Fibroblast of skin of left biceps (primary cell): ENCODE results near the gene HSD17B1.
A peak's percentile ranks its signal among the peaks of the same experiment; 100 is the strongest.
"Not testable (repeated sequence)": the region's sequence is repeated elsewhere in the genome, so short reads cannot be mapped to it uniquely, and the experiment has no call there.

ENCODE experiments used
- DNase-seq, 2 experiments: peaks; one replicate each; pipeline ENCODE4 v3.0.0-alpha.2; 2013; ENCODE audit warnings: low read depth in 2 of 2

HSD17B1 gene, protein sequence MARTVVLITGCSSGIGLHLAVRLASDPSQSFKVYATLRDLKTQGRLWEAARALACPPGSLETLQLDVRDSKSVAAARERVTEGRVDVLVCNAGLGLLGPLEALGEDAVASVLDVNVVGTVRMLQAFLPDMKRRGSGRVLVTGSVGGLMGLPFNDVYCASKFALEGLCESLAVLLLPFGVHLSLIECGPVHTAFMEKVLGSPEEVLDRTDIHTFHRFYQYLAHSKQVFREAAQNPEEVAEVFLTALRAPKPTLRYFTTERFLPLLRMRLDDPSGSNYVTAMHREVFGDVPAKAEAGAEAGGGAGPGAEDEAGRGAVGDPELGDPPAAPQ

DNA sequence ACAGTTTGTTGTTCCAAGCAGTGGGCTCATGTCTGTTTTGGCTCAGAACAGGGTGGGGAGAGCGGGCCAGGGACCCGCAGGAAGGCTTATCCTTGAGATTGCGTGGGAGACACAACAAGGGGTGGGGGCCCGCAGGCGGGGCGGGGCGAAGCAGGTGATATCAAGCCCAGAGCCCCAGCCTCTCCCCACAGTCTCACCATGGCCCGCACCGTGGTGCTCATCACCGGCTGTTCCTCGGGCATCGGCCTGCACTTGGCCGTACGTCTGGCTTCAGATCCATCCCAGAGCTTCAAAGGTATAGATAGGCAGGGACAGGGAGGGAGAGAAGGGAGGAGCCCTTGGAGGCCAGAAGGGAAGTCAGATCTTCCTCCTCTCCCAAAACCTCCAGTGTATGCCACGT, at the start of gene HSD17B1:
TSS of gene HSD17B1 (plus strand) at position 188 of the 400 bp plus-strand sequence. CDS start at position 199, 11 bp downstream.
- not testable (repeated sequence) for DNase-seq

DNA sequence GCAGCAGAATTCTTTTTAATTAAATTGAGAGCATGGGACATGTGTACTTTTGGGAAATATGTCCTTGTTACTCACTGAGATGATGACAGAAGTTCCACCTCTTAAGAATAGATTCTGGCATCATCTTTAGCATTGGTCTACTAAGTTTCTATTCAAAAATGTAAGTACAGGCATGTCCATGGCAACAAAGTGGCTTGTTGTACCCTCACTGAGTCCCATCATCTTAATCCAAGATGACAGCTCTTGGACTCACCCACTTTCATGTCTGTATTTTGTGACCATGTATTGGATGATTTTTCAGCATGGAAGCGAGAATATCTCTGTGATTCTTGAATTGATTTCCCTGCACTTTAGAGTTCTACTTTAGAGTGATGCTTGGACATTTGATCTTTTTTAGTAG, 49.8 kb upstream of the HSD17B1 start:
- DNase-seq = no peak

DNA sequence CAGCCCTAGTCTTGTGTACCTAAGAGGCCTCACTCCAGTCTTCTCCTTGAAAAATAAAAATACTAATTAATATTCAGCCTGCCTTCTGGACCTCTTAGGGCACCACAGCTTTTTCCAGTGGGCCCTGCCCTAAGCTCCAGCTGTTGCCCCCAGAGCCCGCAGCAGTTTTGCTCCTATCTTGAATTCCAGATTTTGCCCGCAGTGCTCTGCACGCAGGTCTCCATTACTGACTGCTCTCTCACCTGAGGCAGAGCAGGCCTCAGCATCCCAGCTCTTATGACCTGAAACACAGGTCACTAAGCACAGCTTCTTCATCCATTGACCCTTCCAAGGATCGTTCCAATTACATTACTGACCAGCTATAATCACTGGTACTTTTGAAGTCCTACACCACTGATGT, 45.1 kb upstream of the HSD17B1 start:
- no peak for DNase-seq

DNA sequence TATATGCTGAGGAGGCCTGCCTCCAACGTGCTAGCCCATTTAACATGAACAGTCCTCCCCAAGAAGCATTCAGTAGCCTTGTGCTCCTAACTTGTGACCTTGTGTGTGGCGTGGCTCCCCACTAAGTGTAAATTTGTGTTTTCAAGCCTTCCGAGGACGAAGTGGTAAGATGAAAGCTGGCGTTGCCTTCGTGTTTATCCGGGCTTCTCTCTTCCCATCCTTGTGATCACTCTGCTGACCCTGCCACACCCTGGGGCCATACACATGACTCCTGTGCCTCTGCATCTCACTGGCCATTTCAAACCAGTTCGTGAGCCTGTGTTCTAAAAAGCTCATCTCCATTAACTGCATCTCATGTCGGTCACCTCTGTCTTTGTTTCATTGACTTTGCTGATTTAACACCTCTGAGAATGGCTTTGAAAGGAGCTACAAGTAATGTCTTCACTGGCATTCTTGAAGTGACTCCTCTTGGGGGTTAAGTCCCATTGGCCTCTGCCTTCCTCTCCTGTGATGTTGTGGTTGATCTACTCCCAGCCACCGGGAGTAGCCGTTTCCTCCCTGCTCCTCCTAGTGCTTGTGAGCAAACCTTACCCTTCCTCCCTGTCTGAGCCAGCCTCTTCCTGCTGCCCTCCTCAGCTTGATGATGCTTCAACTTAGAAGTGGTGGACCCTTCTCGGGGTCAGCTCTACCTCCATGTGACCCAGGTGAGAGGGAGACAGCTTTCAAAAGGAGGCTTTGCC, 44.1 kb upstream of the HSD17B1 start:
- no peak for DNase-seq

DNA sequence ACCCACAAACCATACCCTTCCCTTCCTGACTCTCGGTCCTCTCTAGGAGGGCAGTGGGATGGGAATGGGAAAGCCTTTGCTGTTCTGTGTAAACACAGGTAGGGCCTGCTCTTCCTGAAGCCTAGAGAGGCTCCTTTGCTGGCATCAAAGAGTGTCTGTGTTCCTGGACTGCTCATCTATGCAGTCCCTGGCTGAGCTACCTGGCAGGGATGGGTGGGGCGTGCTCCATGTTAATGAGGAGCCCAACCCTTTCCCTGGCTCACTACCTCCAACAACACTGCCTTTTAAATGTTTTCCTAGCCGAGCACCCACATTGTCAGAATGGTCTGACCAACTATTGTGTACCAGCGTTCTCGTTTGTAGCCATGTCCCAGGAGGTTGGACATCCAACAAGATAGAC, 43.3 kb upstream of the HSD17B1 start:
- no peak for DNase-seq

DNA sequence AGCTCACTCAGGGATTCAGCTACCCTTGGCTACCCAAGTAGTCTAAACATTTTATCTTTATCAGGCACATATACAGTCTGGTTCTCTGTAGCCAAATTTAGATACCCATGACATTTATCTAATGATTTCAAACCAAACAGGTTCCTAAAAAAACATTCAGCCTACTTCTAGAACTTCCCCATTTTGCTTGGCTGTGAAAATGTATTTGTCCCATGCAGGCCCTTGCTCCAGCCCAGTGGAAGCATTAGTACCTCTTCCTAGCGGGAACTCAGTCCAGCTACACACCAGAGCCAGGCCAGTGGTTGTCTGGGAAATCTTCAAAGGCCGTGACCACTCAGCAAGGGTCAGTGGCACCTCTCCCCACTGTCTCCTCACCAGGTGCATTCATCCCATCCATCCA, 42.9 kb upstream of the HSD17B1 start:
- no peak for DNase-seq

DNA sequence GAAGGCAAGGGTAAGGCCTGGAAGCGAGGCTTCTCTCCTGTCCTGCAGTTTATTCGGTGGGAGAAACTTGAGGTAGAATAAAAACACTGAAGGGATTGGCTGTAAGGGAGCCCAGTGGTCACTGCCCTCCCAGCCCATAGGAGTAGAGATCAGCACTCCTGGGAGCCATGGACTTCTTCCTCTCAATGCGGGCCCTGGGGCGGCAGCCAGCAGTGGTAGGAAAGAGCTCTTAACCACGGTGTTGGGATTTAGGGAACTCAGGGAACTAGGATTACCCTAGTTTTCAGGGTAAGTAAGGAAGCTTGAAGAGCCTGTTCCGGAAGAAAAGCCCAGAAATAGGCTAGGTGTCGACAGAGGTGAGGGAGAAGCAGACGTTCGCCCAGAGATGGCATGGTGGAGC, 40.5 kb upstream of the HSD17B1 start:
- no peak for DNase-seq

DNA sequence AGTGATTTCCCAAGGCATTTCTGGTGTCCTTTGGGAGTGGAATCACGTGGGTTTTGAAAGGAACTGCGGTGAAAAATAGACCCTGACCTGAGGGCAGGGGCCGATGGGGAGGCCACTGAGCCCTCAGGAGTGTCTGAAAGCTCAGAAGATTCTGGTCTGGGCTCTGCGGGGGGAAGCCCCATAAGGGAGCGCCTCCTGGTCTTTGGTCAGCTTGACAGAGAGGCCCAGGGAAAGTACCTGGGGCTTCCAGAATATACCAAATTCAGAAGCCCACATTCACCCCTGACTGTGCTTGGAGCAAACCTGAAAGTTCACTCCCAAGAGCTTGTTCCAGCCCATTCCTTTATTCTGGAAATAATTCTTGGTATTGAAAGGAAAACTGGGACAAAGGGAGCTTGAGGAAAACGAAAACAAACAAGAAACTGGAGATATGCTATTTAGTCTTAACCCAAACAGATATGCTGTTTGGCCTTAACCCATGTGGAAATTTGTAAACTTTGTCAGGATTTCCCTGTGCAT, 39.9 kb upstream of the HSD17B1 start:
- DNase-seq = no peak

DNA sequence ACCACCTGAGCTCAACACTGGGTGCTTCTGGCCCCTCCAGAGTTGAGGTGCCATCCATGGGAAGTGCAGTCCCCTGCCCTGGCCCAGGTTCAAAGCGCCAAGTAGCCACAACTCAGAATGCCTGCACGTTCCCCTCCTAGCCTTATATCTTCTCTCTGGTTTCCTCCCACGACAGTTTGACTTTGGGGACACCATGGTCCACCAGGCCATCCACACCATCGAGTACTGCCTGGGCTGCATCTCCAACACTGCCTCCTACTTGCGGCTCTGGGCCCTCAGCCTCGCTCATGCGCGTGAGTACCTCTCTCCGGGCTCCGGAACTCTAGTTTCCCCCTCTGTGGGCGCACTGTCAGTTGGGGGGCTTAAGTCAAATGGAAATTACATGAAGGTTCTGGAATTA, 39.0 kb upstream of the HSD17B1 start:
- no peak for DNase-seq

DNA sequence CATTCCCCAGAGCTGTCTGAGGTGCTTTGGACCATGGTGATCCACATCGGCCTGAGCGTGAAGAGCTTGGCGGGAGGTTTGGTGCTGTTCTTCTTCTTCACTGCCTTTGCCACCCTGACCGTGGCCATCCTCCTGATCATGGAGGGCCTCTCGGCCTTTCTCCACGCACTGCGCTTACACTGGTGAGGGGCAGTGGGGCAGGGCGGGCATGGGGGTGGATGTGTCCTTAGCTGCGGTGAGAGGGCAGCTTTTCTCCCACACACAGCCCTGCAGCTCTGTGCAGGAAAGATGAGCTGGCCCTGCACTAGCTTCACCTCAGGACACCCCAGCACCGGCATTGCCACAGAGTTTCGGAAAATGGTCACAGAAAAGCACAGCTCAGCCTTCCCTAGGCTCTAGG, 38.4 kb upstream of the HSD17B1 start:
- DNase-seq = no peak

DNA sequence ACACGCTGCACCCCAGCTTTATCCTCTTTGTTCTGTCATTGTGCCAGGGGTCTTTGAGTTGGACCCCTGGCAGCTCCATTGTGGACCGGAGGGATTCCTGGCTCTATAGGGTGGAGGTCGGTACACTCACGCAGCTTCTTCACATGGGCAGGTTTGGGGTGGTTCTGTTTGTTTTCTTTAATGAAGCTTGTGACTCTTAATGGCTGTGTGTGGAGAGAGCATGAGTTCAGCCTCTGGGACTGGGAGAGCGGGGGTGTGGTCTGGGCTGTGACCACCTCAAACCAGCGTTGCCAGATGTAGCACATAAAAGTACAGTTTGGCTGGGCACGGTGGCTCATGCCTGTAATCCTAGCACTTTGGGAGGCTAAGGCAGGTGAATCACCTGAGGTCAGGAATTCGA, 37.9 kb upstream of the HSD17B1 start:
- DNase-seq = no peak

DNA sequence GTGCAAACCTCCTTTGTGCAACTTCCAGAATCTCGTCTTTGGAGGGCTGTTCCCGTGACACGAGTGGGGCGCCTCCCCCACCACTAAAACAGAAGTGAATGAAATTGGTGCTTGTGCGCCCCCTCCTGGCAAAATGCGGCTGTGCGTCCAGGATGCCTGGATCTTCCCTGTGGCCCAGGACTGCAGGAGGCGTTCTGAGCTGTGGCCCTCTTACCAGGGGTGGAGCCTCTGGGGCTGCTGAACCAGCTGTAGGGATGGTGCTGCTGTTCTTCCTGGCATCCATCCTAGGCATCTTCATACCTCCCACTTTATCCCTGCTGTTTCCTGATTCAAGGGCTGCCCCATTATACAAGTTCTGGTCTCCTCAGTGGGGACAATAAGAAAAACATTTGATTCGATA, 35.2 kb upstream of the HSD17B1 start:
- peak; percentile 78 to 83 for DNase-seq

DNA sequence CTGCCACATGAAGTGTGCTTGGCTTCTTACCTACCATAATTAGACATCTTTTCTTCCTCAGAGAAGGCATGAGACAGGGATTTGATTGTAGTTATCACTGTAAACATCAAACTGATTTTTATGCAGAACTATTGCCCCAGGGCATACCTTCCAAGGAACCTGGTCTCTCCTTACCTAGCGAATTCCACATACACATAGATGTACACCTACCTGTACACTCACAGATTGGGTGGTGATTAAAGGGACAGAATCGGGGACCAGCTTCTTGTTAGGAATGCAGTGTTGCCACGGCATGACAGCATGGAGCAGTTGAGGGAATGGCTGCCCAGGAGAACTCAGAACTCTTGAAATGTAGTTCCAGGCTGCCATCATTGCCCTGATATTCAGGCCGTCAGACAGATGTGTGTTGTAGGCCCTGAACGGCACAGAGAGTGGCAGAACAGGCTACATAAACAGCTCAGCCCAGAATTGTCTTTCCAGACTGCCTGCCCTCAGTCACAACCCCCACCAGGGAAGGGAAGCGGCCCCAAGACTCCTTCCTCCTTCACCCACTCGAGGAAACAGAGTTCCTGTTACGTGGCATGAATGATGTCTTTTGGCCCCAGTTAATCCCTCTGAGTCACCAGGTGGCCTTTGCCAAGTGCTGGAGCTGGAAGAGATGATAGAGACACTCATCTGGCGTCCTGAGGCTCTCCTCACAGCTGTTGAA, 34.5 kb upstream of the HSD17B1 start:
- DNase-seq = peak; percentile 96

DNA sequence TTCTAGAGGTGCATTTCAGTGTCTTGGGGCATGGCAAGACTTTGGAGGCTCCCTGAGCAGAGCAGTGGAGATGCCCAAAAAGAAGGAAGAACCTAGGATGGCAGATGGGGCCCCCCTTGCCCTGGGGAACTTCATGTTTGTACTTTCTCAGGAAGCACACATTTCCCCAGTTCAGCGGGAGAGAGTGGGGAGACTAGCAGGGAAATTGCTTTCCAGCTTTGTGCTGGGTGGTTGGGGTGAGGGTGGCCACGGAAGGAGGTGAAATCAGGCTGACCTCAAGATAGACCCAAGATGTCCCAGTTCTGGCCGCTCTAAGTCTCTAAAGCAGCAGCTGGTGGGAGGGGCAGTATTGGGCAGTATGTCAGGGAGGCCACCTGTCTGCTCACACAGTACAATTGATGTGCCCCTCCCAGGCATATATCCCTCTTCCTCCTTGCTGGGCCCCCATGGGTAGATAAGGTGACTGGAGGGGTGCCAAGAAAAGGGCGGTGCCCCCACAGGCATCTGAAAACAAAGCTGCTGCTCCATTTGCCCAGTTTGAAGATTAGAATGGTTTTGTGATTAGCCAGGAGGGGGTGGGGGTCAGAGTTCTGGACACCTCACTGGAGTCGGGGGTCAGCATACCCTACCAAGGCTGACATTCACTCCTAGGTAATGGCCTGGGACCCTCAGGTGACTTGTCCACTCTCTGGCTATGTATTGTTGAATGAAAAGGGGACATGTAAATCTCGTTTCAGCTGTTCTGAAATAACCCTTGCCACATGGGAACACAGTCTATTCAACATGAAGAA, 33.8 kb upstream of the HSD17B1 start:
- DNase-seq = no peak

DNA sequence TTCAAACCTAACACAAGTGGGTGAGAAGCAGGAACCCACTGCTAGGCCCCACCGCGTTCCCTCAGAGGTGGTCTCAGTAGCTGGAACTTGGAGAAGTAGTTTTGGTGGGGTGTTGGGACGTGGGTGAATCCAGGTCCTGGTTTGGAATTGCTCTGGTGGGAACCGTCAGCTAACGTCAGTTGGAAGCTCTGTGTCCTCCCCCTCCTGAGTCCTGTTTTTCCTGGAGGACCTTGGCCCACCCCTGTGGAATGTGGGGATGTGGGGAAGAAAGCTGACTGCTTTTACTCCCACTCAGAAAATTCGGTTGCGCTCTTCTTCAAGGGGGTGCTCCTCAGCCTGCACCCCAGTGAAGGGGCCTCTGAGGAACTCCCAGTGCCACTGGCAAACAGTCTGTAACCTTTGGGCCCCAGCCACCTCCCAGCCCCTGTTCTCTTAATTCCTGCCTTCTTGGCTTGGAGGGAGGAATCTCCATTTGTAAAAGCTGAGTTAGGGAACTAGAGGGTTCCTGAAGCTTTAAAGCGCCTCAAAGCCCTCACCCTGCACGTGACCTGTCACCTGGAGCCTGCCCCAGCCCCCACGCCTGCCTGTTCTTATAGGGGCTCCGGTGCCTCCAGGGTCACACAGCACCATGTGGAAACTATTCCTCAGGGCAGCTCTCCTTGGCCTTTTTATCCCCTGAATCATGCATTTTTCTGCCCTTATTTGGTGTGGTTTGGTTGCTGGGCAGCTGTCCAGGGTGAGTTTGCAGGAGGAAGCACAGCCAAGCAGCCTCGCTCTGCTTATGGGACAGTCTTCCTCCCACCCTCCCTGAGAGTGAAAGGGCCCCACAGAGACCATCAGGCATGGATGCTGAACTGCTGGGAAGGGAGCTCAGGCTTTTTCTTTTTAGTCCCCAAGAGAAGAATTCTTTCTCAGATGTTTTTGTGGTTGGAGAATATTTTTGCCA, 32.9 kb upstream of the HSD17B1 start:
- peak; percentile 100 for DNase-seq

DNA sequence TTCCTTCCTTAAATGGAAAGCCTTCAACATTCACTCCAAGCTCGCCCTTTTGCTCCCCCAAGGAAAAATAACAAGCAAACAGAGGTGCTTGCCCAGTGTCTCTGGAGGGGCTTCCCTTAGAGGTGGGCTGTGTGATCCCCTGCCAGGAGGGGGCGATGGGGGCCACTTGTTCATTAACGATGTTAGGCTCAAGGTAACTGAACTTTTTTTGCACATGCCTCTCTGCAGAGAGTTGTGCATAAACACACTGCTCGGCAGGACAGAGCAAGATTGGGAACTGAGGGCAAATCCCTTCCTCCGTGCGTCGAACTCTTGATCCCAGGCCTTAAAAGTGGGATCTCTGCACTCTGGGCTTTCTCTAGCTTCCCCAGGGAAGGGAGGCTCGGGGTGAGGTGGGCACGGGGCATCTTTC, 32.2 kb upstream of the HSD17B1 start:
- DNase-seq = no peak

DNA sequence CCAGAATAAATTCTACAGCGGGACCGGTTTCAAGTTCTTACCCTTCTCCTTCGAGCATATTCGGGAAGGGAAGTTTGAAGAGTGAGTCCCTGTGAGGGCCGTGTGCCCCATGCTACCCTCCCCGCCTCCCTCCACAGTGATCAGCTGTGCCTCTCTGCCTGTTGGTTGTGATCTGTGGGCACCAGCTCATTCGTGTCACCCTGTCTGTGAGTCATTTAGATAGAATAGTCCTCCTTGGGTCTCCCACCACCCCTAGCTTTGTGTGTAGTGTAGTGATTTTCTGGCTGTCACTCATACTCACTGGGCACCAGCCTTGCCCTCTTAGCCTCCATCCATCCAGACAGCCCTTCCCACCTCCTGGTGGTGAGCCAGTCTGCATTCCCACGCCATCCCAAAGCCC, 31.7 kb upstream of the HSD17B1 start:
- no peak for DNase-seq

DNA sequence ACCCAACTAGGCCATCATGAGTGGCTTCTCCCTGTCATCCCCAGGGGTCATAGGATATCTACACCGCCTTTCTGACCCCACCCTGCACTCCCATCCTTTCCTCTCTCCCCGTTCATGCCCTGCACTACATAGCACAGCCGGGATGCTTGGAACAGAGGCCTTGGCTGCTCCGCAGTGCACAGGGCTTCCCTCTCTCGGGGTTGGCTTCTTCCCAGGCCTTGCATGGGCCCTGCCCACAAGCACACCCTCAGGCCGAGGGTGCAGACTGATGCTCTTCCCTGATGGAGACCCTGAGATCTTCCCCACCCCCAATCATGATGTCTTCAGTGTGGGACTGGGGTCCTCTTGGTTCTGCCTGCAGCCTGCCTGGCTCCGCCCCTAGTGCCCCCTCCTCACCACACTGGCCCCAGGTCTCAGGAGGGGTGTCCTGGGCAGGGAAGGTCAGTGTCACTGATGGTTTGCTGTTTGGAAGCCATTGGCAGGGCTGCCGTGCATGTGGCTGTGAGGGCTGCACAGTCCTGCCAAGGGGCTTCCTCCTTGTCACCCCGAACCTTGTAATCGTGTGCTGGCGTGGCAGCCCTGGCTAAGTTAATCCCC, 31.0 kb upstream of the HSD17B1 start:
- DNase-seq = no peak

DNA sequence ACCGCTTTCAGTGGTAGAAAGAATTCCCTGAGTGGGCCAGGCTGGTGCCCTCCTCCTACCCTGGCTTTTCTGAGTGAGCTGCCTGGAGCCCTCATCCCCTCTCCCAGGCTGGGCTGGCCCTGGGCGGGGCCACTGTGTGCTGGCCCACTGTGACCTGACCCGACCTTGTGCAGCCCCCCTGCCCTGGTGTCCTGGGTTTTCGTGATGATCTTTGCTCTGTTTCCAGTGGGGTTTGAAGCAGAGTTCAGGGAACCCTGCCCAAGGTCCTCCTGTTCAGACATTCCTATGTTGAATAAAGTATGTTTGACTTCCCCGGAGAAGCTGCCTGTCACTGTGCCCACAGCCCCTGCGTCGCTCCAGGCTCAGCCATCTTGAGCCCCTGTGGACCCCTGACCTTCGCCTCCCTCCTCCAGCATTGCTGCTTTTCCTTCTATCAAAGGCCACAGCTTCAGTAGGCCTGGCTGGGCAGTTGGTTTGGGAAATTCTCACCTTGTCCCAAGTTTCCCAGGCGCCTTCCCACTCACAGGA, 30.4 kb upstream of the HSD17B1 start:
- no peak for DNase-seq

DNA sequence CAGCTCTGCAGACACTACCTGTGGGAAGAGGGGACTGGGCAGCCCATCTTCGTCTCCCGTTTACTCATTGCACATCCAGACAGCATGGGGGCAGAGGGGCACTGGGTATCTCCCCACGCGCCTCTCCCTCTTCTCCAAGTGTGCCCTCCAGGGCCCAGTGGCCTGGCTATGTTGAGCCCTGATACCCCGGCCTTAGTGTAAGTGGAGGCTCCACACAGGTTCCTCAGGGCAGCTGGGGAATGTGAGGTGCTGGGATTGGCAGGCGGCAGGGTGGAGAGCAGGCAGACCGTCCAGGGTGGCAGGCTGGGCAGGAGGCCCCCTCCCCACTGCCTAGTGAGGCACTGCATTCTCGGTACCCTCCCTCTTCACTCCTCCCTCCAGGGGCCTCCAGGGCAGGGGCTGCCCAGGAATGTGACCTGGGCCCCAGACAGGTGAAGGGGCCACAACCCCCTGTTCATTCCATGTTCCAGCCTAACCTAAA, 29.9 kb upstream of the HSD17B1 start:
- DNase-seq = no peak
